Neural cell (in vitro differentiated cells): ENCODE results near the gene GDPD4. TPM values are rescaled to one million over a fixed set of nuclear protein-coding genes. Genes with fewer than 3 reads are reported as not detected.

Experiments
- H2AFZ ChIP-seq: fragments of 200-600, 300-800 bp; sonication (generic), shearing (Covaris generic); 2 replicates; pipeline ENCODE4 v1.6.0; 2014; ENCODE audit warnings: low read depth, mild to moderate bottlenecking, antibody characterized with exemption, low read length, moderate library complexity
- H3F3A ChIP-seq: fragments of 200-600 bp; shearing (Covaris generic); 2 replicates; pipeline ENCODE4 v1.6.1; 2016; ENCODE audit warnings: mild to moderate bottlenecking, moderate library complexity, mixed read lengths, antibody characterized with exemption, low read length; ENCODE audit not compliant: insufficient read depth, poor library complexity, severe bottlenecking
- H3K27ac ChIP-seq: fragments of 200-600, 300-800 bp; sonication (generic), shearing (Covaris generic); 2 replicates; pipeline ENCODE4 v1.5.1; 2014; ENCODE audit warnings: mild to moderate bottlenecking, low read length, moderate library complexity
- H3K27me3 ChIP-seq: fragments of 300-800, 200-600 bp; sonication (generic), shearing (Covaris generic); 2 replicates; pipeline ENCODE4 v1.6.0; 2014; ENCODE audit warnings: mild to moderate bottlenecking, low read depth, low read length, moderate library complexity; ENCODE audit not compliant: insufficient read depth
- H3K36me3 ChIP-seq: fragments of 300-800, 200-600 bp; sonication (generic), shearing (Covaris generic); 2 replicates; pipeline ENCODE4 v1.5.1; 2014; ENCODE audit warnings: mild to moderate bottlenecking, antibody characterized with exemption, low read length, moderate library complexity; ENCODE audit not compliant: insufficient read depth
- H3K4me2 ChIP-seq: fragments of 300-800, 200-600 bp; sonication (generic), shearing (Covaris generic); 2 replicates; pipeline ENCODE4 v1.6.0; 2014; ENCODE audit warnings: mild to moderate bottlenecking, low read length
- H3K4me3 ChIP-seq: fragments of 300-800, 200-600 bp; sonication (generic), shearing (Covaris generic); 2 replicates; pipeline ENCODE4 v1.5.1; 2014; ENCODE audit warnings: mild to moderate bottlenecking, low read length, moderate library complexity
- H3K79me2 ChIP-seq: fragments of 200-600 bp; shearing (Covaris generic); replicated peaks from 2 replicates; pipeline ENCODE4 v1.6.0; 2014; ENCODE audit warnings: mild to moderate bottlenecking, low read length, moderate library complexity; ENCODE audit not compliant: insufficient read depth
- H3K9ac ChIP-seq: fragments of 300-800, 200-600 bp; sonication (generic), shearing (Covaris generic); 2 replicates; pipeline ENCODE4 v1.6.1; 2016; ENCODE audit warnings: mild to moderate bottlenecking, low read length, mixed read lengths
- H3K9me2 ChIP-seq: fragments of 200-600 bp; shearing (Covaris generic); 2 replicates; pipeline ENCODE4 v1.6.1; 2016; ENCODE audit warnings: mild to moderate bottlenecking, low read length, mixed read lengths; ENCODE audit not compliant: insufficient read depth
- H3K9me3 ChIP-seq: fragments of 200-600, 300-800 bp; sonication (generic), shearing (Covaris generic); 2 replicates; pipeline ENCODE4 v1.6.1; 2016; ENCODE audit warnings: mild to moderate bottlenecking, mixed run types, low read length, moderate library complexity, mixed read lengths
- H4K20me1 ChIP-seq: fragments of 200-600 bp; shearing (Covaris generic); 2 replicates; pipeline ENCODE4 v1.6.1; 2016; ENCODE audit warnings: mild to moderate bottlenecking, mixed run types; ENCODE audit not compliant: insufficient read depth
- EP300 ChIP-seq: fragments of 450-650 bp; conservative IDR thresholded peaks from 2 replicates; pipeline ENCODE4 v1.6.1; 2014; ENCODE audit warnings: antibody characterized with exemption, mild to moderate bottlenecking, moderate library complexity; ENCODE audit not compliant: poor library complexity, severe bottlenecking
- EZH2 ChIP-seq: fragments of 200-600, 300-800 bp; shearing (Covaris generic), sonication (generic); IDR thresholded peaks from 2 replicates; pipeline ENCODE4 v1.6.1; 2014; ENCODE audit warnings: antibody characterized with exemption, low read length, borderline replicate concordance, mild to moderate bottlenecking; ENCODE audit not compliant: insufficient read depth, poor library complexity, severe bottlenecking
- MXI1 ChIP-seq: fragments of 450-650 bp; conservative IDR thresholded peaks from 2 replicates; pipeline ENCODE4 v1.6.1; 2014; ENCODE audit warnings: antibody characterized with exemption, mild to moderate bottlenecking; ENCODE audit not compliant: poor library complexity, severe bottlenecking
- POLR2AphosphoS5 ChIP-seq: IDR thresholded peaks from 2 replicates; pipeline ENCODE4 v1.6.1; 2012
- RAD21 ChIP-seq: fragments of 450-650 bp; conservative IDR thresholded peaks from 2 replicates; pipeline ENCODE4 v1.6.1; 2014; ENCODE audit warnings: antibody characterized with exemption, mild to moderate bottlenecking, moderate library complexity
- REST ChIP-seq: IDR thresholded peaks from 2 replicates; pipeline ENCODE4 v1.6.1; 2012; ENCODE audit warnings: borderline replicate concordance
- SMC3 ChIP-seq: fragments of 450-650 bp; conservative IDR thresholded peaks from 2 replicates; pipeline ENCODE4 v1.6.1; 2014; ENCODE audit warnings: antibody characterized with exemption, mild to moderate bottlenecking, moderate library complexity; ENCODE audit not compliant: poor library complexity
- TAF1 ChIP-seq: IDR thresholded peaks from 2 replicates; pipeline ENCODE4 v1.6.1; 2012; ENCODE audit warnings: low read depth
- polyA plus RNA-seq: library from polyadenylated mRNA; depleted of rRNA; stranded (reverse); fragments of >200 nt; gene quantifications from 2 replicates; pipeline ENCODE4 v1.2.3, GENCODE V29; 2014
- TF ChIP-seq, protein P1 (sequence below): fragments of 450-650 bp; IDR thresholded peaks from 2 replicates; pipeline ENCODE4 v1.5.1; 2014; ENCODE audit warnings: antibody characterized with exemption, mild to moderate bottlenecking, moderate library complexity; ENCODE audit not compliant: poor library complexity, severe bottlenecking

GDPD4 gene
- polyA plus RNA-seq, 1 donor from 2014 or later: not detected

- Histone ChIP-seq H3K9me2 (no peaks in the 10 kb centered on the region), H4K20me1 (no peaks in the 10 kb centered on the region), H3K79me2 (no peaks in the 10 kb centered on the region), H3K4me2 (no peak overlapping the region), H3K36me3 (no peaks in the 10 kb centered on the region), H3K27me3 (no peaks in the 10 kb centered on the region), H3F3A (no peaks in the 10 kb centered on the region), H3K9ac (no peak overlapping the region), H3K9me3 (no peaks in the 10 kb centered on the region), H3K4me3 (no peak overlapping the region), H2AFZ (no peak overlapping the region), H3K27ac (no peak overlapping the region)
- TF ChIP-seq MXI1 (no peak), SMC3 (no peak), EZH2 (no peak), POLR2AphosphoS5 (no peak)
Measured at GRCh38 chr11:77174559-77174958, 126.9 kb downstream of the GDPD4 start.

GRCh38 chr11:77173494-77173893 is 128.0 kb downstream of the GDPD4 start:
- no peak for TF ChIP-seq EZH2
- TF ChIP-seq EP300: no peak
- no peak for TF ChIP-seq SMC3
- TF ChIP-seq TAF1: no peak
- TF ChIP-seq RAD21: no peak
- TF ChIP-seq POLR2AphosphoS5: no peak
- TF ChIP-seq, protein P1, sequence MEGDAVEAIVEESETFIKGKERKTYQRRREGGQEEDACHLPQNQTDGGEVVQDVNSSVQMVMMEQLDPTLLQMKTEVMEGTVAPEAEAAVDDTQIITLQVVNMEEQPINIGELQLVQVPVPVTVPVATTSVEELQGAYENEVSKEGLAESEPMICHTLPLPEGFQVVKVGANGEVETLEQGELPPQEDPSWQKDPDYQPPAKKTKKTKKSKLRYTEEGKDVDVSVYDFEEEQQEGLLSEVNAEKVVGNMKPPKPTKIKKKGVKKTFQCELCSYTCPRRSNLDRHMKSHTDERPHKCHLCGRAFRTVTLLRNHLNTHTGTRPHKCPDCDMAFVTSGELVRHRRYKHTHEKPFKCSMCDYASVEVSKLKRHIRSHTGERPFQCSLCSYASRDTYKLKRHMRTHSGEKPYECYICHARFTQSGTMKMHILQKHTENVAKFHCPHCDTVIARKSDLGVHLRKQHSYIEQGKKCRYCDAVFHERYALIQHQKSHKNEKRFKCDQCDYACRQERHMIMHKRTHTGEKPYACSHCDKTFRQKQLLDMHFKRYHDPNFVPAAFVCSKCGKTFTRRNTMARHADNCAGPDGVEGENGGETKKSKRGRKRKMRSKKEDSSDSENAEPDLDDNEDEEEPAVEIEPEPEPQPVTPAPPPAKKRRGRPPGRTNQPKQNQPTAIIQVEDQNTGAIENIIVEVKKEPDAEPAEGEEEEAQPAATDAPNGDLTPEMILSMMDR: no peak
- TF ChIP-seq REST: no peak
- TF ChIP-seq MXI1: no peak
- no peaks in the 10 kb centered on the region for H3K27me3 ChIP-seq
- no peak overlapping the region for H2AFZ ChIP-seq
- H4K20me1 ChIP-seq: no peaks in the 10 kb centered on the region
- no peak overlapping the region for H3K4me3 ChIP-seq
- H3K79me2 ChIP-seq: no peaks in the 10 kb centered on the region
- H3K9ac ChIP-seq: no peak overlapping the region
- H3F3A ChIP-seq: no peaks in the 10 kb centered on the region
- H3K9me3 ChIP-seq: no peaks in the 10 kb centered on the region
- no peak overlapping the region for H3K4me2 ChIP-seq
- no peak overlapping the region for H3K27ac ChIP-seq
- H3K9me2 ChIP-seq: no peaks in the 10 kb centered on the region
- H3K36me3 ChIP-seq: no peaks in the 10 kb centered on the region

DNA sequence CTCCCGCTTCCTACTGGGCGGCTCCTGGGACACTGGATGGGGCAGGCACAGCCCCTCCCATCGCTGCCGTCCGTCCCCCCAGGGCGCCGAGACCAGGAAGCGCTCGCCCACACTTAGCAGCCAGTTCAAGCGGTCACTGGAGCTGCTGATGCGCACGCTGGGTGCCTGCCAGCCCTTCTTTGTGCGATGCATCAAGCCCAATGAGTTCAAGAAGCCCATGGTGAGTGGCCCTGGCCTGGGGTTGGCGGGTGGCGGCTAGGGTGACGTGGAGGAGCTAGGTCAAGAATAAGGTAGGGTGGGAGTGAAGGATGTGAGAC is 128.9 kb downstream of the GDPD4 start:
- H3K27ac ChIP-seq: no peak overlapping the region
- H3K9me2 ChIP-seq: no peaks in the 10 kb centered on the region
- H3K27me3 ChIP-seq: no peaks in the 10 kb centered on the region
- H4K20me1 ChIP-seq: no peaks in the 10 kb centered on the region
- H3F3A ChIP-seq: no peaks in the 10 kb centered on the region
- H2AFZ ChIP-seq: no peak overlapping the region
- H3K9me3 ChIP-seq: no peaks in the 10 kb centered on the region
- TF ChIP-seq REST: no peak
- no peaks in the 10 kb centered on the region for H3K79me2 ChIP-seq
- no peak overlapping the region for H3K4me3 ChIP-seq
- no peak overlapping the region for H3K9ac ChIP-seq
- H3K36me3 ChIP-seq: no peaks in the 10 kb centered on the region
- H3K4me2 ChIP-seq: no peak overlapping the region
